ENCODE measurements around the gene LDLRAP1.

Gene LDLRAP1

GRCh38 chr1:25556132-25556670 is 12.8 kb downstream of the LDLRAP1 start:
- Histone ChIP-seq H2AFZ (ENCODE audit: low read length) (no peak overlapping the region), H3K9me3 (ENCODE audit: low read length) (no peaks in the 10 kb centered on the region), H3K4me3 (ENCODE audit: low read depth, low read length, poor library complexity, severe bottlenecking) (no peak overlapping the region), H3K27ac (ENCODE audit: low read depth, low read length, poor library complexity, severe bottlenecking) (no peak overlapping the region), H3F3A (ENCODE audit: insufficient read depth, low read length) (no peaks in the 10 kb centered on the region), H3K36me3 (ENCODE audit: insufficient read depth, low read length) (no peaks in the 10 kb centered on the region), H4K20me1 (ENCODE audit: insufficient read depth, low read length) (no peaks in the 10 kb centered on the region), H3K4me2 (ENCODE audit: low read length) (no peak overlapping the region), H3K79me2 (ENCODE audit: insufficient read depth, low read length) (no peaks in the 10 kb centered on the region), H3K27me3 (ENCODE audit: insufficient read depth, low read length) (no peaks in the 10 kb centered on the region), H3K9ac (ENCODE audit: low read length) (no peak overlapping the region), H3K4me1 (ENCODE audit: insufficient read depth, low read length, severe bottlenecking) (no peaks in the 10 kb centered on the region), H3K9me2 (ENCODE audit: low read depth, low read length) (no peaks in the 10 kb centered on the region)
- no peak for TF ChIP-seq CTCF (IDR thresholded peaks at IDR 0.05; ENCODE audit: low read length)
- no peak for TF ChIP-seq EZH2 (IDR thresholded peaks at IDR 0.05; ENCODE audit: borderline replicate concordance, low read length)

GRCh38 chr1:25556791-25557476 is 13.5 kb downstream of the LDLRAP1 start:
- no peak overlapping the region for H3K4me3 ChIP-seq (ENCODE audit: low read depth, low read length, poor library complexity, severe bottlenecking)

GRCh38 chr1:25557543-25557942 is 14.1 kb downstream of the LDLRAP1 start:
- H3K9me2 ChIP-seq (ENCODE audit: low read depth, low read length) = no peaks in the 10 kb centered on the region
- no peaks in the 10 kb centered on the region for H3K27me3 ChIP-seq (ENCODE audit: insufficient read depth, low read length)
- no peak overlapping the region for H3K4me3 ChIP-seq (ENCODE audit: low read depth, low read length, poor library complexity, severe bottlenecking)
- H3K36me3 ChIP-seq (ENCODE audit: insufficient read depth, low read length) = no peaks in the 10 kb centered on the region
- no peak overlapping the region for H2AFZ ChIP-seq (ENCODE audit: low read length)
- no peak overlapping the region for H3K9ac ChIP-seq (ENCODE audit: low read length)
- H4K20me1 ChIP-seq (ENCODE audit: insufficient read depth, low read length) = no peaks in the 10 kb centered on the region
- H3K79me2 ChIP-seq (ENCODE audit: insufficient read depth, low read length) = no peaks in the 10 kb centered on the region
- no peak overlapping the region for H3K27ac ChIP-seq (ENCODE audit: low read depth, low read length, poor library complexity, severe bottlenecking)
- no peak for TF ChIP-seq CTCF (IDR thresholded peaks at IDR 0.05; ENCODE audit: low read length)
- no peak for TF ChIP-seq EZH2 (IDR thresholded peaks at IDR 0.05; ENCODE audit: borderline replicate concordance, low read length)
- no peaks in the 10 kb centered on the region for H3F3A ChIP-seq (ENCODE audit: insufficient read depth, low read length)
- H3K4me2 ChIP-seq (ENCODE audit: low read length) = no peak overlapping the region
- no peaks in the 10 kb centered on the region for H3K9me3 ChIP-seq (ENCODE audit: low read length)
- peaks cover 13% of the 10 kb centered on the region for H3K4me1 ChIP-seq (ENCODE audit: insufficient read depth, low read length, severe bottlenecking)

More at GRCh38 chr1:25556791-25557476, 13.5 kb downstream of the LDLRAP1 start:
- H3K9ac ChIP-seq (ENCODE audit: low read length) = no peak overlapping the region
- no peaks in the 10 kb centered on the region for H3K27me3 ChIP-seq (ENCODE audit: insufficient read depth, low read length)
- no peak overlapping the region for H2AFZ ChIP-seq (ENCODE audit: low read length)
- no peaks in the 10 kb centered on the region for H4K20me1 ChIP-seq (ENCODE audit: insufficient read depth, low read length)
- H3K79me2 ChIP-seq (ENCODE audit: insufficient read depth, low read length) = no peaks in the 10 kb centered on the region
- H3F3A ChIP-seq (ENCODE audit: insufficient read depth, low read length) = no peaks in the 10 kb centered on the region
- peaks cover 7% of the 10 kb centered on the region for H3K4me1 ChIP-seq (ENCODE audit: insufficient read depth, low read length, severe bottlenecking)
- no peak overlapping the region for H3K4me2 ChIP-seq (ENCODE audit: low read length)
- no peaks in the 10 kb centered on the region for H3K36me3 ChIP-seq (ENCODE audit: insufficient read depth, low read length)
- no peak for TF ChIP-seq EZH2 (IDR thresholded peaks at IDR 0.05; ENCODE audit: borderline replicate concordance, low read length)
- TF ChIP-seq CTCF (IDR thresholded peaks at IDR 0.05; ENCODE audit: low read length) = no peak
- no peak overlapping the region for H3K27ac ChIP-seq (ENCODE audit: low read depth, low read length, poor library complexity, severe bottlenecking)
- H3K9me2 ChIP-seq (ENCODE audit: low read depth, low read length) = no peaks in the 10 kb centered on the region
- no peaks in the 10 kb centered on the region for H3K9me3 ChIP-seq (ENCODE audit: low read length)
